GM12873 (cell line): ENCODE results near the gene SOAT2.

Experiments used
- TF ChIP-seq, protein P1 (sequence below): IDR thresholded peaks from 2 replicates; pipeline ENCODE4 v1.5.1; 2012; ENCODE audit warnings: low read depth, mild to moderate bottlenecking, moderate library complexity, low read length, control low read depth; ENCODE audit not compliant: insufficient read depth; ENCODE audit errors: missing control alignments

Gene SOAT2

DNA sequence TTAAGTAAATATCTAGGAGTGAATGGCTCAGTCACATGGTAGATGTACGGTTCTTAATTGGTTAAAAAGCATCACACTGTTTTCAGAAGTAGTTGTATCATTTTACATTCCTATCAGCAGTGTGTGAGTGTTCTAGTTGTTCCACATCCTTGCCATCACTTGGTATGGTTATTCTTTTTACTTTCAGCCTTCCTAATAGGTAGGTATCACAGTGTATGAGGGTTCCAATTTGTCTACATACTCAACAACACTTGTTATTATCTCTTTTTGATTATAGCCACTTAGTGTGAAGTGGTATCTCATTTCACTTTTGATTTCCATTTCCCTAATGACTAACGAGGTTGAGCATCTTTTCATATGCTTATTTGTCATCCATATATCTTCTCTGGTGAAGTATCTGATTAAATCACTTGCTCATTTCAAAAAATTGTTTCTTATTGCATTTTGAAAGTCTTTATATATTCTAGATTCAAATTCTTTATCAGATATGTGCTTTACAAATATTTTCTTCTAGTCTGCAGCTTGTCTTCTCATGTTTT, 20.6 kb upstream of the SOAT2 start:
- TF ChIP-seq, protein P1, sequence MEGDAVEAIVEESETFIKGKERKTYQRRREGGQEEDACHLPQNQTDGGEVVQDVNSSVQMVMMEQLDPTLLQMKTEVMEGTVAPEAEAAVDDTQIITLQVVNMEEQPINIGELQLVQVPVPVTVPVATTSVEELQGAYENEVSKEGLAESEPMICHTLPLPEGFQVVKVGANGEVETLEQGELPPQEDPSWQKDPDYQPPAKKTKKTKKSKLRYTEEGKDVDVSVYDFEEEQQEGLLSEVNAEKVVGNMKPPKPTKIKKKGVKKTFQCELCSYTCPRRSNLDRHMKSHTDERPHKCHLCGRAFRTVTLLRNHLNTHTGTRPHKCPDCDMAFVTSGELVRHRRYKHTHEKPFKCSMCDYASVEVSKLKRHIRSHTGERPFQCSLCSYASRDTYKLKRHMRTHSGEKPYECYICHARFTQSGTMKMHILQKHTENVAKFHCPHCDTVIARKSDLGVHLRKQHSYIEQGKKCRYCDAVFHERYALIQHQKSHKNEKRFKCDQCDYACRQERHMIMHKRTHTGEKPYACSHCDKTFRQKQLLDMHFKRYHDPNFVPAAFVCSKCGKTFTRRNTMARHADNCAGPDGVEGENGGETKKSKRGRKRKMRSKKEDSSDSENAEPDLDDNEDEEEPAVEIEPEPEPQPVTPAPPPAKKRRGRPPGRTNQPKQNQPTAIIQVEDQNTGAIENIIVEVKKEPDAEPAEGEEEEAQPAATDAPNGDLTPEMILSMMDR: no peak

DNA sequence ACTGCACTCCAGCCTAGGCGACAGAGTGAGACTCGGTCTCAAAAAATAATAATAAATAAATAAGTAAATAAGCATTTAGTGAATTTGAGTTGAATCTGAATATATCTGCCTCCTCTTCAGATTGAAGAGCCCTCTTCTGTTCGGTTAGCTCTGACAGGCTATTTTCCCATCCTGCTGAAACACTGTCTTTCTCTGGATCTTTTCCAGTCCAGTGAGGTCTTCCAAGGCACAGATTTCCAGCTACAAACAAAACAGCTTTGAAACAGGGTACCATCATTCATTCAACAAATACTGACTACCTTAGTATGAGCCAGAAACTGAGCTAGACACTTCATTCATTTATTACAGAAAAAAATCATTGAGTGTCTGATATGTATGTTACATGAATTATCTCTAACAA, 16.9 kb upstream of the SOAT2 start:
- TF ChIP-seq, protein P1: no peak

DNA sequence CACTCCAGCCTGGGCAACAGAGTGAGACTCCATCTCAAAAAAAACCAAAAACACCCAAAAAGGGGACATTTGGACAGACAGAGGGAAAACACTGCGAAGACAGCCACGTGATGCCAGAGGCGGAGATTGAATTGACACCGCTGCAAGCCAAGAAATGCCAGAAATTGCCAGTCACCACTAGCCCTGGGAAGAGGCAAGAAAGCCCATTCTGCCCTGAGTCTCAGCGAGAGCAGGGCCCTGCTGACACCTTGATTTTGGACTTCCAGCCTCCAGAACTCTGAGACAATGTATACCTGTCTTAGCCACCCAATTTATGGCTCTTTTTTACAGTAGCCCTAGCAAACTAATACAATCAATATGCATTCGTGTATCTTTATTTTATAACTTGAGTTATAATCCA, 13.2 kb upstream of the SOAT2 start:
- TF ChIP-seq, protein P1: no peak

DNA sequence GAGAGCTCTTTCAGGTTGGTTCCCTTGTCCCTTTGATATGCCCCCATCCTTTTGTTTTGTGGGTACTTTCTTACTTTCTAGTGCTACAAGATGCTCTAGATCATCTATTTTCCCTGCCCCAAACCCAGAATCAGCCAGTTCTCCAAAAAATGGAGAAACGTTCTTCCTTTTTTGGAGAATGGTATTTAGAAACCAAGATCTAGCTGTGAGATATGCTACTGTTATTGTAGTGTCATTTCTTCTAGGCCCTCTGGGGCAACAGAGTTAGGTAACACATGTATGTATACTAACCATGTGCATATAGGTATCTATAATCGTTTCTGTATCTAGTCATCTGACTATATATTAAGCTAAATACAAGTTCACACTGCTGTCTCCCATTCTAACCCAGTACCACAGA, 12.7 kb upstream of the SOAT2 start:
- TF ChIP-seq, protein P1: no peak

DNA sequence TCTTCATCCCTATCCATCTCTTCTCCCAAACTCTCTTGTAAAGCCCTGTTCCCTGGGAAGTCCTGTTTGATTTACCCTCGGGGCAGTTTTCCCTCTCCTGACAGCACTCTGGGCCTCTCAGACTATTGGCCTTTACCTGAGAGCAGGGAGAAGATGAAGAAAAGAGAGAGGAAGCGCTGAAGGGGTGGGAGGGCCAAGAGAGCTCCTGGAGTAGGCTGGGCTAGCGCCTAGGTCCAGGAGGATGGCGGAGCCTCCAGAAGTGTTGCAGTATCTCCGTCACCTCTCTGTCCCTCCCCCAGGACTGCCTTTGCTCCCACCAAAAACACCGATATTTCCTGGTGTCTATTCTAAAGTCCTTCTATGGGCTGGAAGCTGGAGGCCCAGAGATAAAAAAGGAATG, 11.5 kb upstream of the SOAT2 start:
- TF ChIP-seq, protein P1: no peak

DNA sequence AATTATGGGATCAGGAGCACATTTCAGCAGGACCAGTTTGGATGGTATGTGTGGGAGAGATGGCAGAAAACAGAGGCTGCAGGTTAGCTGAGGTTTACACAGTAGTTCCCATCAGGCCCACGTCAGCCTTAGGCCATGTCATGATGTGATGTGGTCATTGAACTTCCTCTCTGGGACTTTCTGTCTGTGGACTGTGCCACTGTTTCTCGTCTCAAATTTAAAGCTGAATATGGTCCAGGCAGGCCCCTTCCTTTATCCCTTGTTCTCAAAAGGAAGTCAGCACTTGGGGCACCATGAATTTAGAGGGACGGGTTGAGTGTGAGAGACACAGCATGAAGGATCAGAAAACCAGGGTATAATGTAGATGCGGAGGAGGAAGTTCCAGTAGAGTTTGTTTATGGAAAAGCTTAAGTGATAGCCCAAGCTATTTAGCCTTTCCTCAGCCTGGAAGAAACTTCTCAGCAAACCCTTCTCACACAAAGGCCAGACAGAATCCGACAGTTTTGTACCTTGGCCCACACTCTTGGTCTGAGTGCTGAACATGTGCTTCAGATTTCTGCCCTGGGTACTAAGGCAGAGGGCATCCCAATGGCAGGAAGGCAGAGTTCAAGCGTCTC, 9.4 kb upstream of the SOAT2 start:
- TF ChIP-seq, protein P1: no peak

DNA sequence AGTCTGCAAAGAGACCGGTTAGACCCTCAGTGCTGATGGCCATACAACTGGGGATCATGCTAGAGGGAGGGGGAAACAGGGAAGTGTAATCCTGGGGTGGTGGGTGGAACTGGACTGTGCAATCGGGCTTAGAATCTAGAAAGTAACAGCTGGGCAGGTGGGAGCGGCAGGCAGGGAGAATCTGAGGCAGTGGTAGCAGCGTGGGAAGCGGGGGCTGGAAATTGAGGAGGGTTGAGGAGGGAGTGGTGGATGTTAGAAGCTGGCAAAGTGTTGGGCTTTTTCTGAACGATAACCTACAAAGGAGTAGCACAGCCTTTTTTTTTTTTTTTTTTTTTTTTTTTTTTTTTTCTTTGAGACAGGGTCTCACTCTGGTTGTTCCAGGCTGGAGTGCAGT, 8.9 kb upstream of the SOAT2 start:
- TF ChIP-seq, protein P1: no peak
